Stimulated activated CD4-positive, alpha-beta T cell treated with anti-CD3 and anti-CD28 coated beads, Interleukin-15, amount 100 ng/mL, for 48 hours (primary cell): ENCODE data around the gene SUSD2.
"Not testable (repeated sequence)": the region's sequence is repeated elsewhere in the genome, so short reads cannot be mapped to it uniquely, and the experiment has no call there.

ENCODE experiments used
- DNase-seq, 2 donors: peaks; one replicate each; pipeline ENCODE4 v3.0.0-alpha.2; 2020; ENCODE audit warnings: low read depth in 2 of 2

Gene SUSD2, protein sequence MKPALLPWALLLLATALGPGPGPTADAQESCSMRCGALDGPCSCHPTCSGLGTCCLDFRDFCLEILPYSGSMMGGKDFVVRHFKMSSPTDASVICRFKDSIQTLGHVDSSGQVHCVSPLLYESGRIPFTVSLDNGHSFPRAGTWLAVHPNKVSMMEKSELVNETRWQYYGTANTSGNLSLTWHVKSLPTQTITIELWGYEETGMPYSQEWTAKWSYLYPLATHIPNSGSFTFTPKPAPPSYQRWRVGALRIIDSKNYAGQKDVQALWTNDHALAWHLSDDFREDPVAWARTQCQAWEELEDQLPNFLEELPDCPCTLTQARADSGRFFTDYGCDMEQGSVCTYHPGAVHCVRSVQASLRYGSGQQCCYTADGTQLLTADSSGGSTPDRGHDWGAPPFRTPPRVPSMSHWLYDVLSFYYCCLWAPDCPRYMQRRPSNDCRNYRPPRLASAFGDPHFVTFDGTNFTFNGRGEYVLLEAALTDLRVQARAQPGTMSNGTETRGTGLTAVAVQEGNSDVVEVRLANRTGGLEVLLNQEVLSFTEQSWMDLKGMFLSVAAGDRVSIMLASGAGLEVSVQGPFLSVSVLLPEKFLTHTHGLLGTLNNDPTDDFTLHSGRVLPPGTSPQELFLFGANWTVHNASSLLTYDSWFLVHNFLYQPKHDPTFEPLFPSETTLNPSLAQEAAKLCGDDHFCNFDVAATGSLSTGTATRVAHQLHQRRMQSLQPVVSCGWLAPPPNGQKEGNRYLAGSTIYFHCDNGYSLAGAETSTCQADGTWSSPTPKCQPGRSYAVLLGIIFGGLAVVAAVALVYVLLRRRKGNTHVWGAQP

DNA sequence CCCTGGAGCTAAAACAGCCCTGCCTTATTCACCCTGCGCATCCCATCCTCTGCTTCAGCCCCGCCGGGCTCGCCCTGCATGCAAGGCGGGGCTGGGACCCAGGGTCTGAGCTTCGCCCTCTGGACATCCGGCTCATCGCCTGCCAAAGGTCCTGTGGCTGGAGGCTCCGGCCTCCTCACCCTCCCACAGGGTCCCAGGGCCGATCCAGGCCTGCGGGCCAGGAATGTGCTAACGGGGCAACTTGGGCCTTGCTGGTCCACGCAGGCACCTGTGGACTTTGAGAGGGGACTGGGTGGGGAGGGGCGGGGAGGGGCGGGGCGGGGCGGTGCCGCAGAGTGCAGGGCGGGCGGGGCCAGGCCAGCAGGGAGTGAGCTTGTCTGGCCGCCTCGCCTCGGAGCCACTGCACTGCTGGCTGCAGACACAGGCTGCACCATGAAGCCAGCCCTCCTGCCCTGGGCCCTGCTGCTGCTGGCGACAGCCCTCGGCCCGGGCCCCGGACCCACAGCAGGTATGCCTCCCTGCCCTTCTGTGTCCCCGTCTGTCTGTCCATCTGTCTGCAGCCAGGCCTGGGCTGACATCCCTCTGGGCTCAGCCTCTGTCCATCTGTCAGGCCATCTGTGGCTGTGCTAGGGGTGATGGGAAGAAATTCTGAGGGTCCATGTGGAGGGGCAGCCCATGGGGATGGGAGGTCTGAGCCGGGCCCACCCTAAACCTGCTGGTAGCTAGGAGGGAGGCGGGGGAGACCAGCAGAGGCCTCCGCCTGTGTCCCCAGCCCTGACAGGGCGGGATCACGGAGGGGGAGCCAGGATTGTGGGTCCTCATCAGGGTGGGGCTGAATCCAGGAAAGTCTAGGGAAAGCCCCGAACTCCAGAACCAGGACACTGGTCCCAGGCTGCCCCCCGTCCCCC lies at the start of gene SUSD2:
TSS of gene SUSD2 (plus strand) at position 400 of the 908 bp plus-strand sequence. CDS start at position 433, 33 bp downstream.
- no peak for DNase-seq

DNA sequence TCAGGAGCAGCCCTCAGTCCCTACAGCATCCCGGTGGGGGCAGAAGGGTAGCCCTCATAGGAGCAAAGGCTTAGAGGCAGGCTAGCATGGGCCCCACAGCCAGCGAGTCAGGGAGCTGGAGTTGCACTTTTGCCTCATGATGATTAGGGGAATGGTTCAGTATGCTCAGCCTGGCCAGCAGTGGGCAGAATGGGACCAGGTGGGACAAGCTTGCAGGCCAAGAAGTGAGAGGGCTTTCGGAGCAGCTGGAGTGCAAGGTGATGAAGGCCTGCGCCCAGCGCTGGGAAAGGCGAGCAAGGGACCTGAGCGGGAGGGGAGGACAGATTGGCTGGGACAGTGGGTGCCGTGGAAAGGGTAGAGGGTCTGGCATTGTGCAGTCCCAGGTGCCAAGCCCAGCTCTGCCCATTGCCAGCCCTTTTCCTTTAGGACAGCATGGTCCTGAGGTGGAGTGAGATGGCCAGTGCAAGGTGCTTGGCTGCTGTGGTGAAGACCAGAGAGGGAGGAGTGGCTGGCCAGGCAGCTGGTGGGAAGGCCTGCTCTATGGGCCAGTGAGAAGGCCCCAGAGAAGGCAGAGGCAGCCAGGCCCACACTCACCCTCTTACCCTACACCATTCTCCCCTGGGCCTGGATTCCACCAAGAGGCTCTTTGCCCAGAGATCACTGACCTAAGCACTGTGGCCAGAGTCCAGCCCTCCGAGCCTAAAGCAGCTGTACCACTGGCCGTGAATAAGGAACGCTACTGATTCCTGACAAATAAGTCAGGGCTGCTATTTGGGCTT lies 47.9 kb upstream of the SUSD2 start:
- DNase-seq, result no peak

DNA sequence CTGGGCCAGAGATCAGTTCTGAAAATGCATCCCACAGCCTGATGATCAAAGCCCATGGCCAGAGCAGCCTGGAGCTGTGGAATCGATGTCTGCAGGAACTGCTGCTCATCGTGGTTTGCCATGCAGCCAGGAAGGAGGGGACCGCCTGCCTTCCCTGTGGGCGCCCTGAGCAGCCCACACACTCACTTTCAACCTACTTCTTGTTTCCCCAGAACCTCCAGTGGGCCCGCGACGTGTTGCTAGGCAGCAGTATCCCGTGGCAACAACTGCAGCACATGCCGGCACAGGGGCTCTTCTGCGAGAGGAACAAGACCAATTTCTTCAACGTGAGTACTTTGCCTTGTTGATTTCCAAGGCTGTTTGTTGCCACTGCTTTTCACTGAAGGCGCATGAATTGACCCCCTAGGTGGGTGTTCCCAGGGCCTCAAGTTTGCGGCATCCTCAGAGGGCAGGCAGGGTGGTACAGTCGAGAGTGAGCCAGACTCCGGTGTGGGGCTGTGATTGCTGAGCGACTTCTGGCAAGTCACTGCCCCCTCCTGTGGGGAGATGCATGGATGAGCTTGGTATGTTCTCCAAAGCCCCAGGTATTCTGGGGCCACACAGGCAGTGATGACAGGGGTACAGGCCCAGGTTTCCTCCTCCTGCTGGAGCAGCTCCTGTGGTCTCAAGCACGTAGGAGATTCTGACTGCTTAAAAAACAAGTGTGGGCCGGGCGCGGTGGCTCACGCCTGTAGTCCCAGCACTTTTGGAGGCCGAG lies 47.0 kb upstream of the SUSD2 start:
- peak; percentile 24 to 38 for DNase-seq

DNA sequence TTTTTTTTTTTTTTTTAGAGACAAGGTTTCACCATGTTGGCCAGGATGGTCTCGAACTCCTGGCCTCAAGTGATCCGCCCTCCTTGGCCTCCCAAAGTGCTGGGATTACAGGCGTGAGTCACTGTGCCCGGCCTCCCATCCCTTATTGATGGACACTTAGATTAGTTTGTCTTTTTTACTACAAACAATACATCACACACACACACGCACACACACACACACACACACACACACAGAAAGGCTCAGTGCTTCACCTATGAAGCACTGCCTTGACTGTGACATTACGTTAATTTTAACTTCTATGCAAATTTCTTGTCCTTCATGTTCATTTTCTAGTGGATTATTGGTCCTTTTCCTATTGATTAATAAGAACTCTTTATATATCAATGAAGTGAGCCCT lies 44.8 kb upstream of the SUSD2 start:
- DNase-seq, result not testable (repeated sequence)

DNA sequence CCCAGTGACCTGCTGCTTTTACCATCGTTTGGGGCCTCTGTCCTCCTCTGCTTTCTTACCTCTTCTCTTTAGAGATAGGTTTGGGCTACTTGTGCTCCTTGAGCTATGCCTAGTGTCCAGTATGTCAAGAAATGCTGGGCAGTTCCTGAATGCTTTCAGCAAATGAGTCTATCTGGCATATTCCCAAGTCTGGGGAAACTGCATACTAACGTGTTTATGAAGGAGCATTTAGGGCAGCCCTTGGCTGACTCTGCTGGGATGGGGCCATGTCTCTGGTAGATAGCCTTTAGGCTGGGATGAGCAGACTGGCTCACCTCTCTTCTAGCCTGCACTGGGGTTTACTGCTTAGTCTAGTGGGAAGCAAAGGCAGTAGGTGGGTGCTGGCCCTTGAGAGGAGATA lies 43.7 kb upstream of the SUSD2 start:
- no peak for DNase-seq

DNA sequence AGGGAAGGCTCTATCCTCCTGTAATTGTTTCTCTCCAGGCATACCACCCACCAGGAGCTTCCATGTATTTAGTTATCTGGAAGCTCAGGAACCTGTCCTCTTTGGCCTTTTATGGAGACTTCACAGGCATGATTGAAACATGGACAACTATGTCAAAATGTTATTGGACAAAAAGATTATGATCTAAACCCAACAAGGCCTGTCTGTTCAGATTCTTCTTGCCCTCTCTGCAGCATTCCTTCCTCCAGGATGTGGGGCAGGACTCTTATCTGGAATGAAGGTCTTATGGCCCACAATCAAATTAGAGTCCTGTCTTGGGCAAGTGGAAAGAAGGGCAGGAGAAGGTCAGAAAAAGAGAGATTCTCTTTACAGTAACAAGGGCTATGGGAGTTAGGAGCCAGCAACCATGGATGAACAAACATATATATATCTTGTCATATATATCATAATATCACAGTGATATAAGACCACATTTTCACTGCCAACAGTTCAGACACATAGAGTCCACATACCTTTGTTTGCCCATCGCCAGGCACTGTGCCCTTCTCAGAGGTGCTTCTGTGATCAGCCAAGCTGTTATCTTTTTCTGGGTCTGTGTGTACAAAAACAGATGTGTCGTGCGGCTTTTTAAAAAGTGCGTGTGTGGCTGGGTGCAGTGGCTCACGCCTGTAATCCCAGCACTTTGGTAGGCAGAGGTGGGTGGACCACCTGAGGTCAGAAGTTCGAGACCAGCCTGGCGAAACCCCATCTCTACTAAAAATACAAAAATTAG lies 42.5 kb upstream of the SUSD2 start:
- DNase-seq, result no peak

DNA sequence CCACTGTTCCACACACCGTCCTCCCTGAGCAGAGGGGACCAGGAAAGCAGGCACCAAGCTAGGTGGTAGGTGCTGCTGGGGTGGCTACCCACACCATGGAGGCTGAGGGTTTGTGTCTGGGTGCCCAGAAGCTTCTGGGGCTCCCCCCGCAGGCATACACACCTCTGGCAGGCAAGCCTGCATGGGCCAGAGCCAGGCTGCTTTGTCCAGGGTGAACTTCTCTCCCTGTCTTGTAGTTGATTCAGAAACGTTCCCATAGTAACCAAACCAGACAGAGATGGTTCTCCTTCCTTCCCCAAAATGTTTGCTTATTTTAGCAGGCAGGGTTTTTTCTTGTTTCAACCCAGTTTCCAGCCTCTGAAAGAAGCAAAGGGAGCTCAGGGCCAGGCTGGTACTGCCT lies 40.9 kb upstream of the SUSD2 start:
- no peak for DNase-seq

DNA sequence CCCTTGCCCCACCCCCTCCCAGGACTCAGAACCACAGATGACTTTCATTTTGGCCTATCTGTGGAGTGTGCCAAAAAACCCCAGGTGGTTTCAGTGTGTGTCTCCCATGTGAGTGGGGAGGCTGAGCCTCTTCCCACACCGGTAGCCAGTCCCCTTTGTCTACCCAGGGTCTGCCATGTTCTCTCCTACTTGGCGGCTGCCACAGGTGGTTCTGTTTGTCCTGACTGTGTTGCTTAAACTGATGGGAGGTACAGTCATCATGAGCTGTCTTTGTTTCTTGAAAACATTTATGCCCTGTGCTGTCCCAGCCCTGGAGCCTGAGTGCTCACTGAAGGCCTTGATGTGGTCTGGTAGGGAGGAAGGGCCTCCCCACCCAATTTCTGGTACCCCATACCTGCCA lies 39.7 kb upstream of the SUSD2 start:
- peak in 1 of 2 donors; percentile 4 for DNase-seq

DNA sequence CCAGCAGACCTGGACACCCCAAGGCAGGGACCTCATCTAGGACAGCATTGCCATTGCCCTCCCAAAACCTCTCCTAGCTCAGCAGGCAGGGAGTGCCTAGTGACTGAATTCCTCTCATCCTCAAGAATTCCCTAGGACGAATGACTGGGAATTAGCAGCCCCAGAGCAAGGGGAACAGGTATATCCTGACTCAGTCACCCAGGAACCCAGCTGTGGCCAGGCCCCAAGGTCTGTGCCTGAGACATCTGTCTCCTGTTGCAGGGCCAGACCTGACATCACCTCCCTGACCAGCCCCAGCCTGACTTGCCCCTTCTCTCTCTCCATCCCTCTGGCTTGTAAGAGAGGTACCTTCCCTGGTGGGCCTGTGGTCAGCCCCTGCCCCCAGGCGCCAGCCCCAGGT lies 39.0 kb upstream of the SUSD2 start:
- DNase-seq, result no peak

DNA sequence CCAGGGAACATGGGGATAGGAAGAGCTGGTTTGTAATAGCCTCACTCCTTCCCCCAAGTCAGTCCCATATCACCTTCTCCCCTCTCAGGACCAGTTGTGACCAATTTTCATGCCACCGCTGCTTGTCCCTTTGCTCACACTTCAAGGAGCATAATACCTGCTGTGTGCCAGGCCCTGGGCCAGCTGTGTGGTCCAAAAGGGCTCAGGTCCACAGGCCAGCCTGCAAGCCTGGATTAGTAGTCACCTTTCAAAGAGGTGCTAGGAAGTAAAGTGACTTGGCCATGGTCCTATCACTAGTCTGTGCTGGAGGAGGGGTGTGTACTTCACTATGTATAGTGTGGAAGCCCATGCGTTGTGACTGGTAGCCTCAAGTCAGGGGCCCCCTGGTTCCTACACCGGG lies 38.5 kb upstream of the SUSD2 start:
- no peak for DNase-seq

DNA sequence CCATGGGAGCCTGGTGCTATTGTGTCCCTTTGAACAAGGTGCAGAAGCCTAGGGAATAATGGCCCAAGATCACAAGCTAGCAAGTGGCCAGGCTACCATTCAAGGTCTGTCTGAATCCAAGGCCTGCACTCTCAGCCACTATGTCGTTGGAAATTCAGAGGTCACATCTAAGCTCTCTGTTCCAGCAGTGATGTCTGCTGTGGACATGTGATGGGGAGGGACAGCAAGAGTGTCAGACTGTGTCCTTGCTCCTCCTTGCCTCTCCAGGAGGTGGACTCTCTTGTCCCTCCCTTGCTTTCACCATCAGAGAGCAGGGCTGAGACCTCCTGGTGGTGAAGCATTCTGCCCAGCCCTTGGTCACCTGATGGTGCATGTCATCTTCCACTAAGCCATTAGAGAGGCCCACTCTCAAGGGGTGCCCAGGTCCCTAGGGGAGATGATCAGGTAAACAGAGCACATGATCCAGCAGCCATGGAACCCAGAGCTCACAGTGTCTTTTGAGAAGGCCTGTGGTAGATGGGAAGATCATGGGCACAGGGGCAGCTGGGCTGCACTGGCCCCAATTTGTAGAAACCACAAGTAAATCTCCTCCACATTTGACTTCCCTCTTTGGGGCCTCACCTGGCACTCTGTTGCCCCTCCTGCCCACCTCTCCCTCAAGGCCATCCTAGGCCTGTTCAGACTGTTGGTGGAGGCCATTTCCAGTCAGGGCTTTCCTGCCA lies 37.1 kb upstream of the SUSD2 start:
- no peak for DNase-seq

DNA sequence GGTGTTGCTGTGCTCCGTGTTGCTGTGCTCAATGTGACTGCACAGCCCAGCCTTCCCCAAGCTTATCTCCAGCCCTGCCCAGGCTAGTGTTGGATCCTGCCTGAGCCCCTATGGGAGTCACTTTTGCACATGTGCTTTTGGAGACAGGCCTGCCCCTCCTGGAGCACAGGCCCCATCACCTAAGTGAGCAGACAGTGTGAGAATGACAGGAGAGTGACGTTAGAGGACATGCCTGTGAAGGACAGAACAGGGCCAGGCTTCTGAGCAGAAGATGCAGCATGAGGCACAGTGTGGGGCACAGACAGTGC lies 36.6 kb upstream of the SUSD2 start:
- DNase-seq, result no peak

DNA sequence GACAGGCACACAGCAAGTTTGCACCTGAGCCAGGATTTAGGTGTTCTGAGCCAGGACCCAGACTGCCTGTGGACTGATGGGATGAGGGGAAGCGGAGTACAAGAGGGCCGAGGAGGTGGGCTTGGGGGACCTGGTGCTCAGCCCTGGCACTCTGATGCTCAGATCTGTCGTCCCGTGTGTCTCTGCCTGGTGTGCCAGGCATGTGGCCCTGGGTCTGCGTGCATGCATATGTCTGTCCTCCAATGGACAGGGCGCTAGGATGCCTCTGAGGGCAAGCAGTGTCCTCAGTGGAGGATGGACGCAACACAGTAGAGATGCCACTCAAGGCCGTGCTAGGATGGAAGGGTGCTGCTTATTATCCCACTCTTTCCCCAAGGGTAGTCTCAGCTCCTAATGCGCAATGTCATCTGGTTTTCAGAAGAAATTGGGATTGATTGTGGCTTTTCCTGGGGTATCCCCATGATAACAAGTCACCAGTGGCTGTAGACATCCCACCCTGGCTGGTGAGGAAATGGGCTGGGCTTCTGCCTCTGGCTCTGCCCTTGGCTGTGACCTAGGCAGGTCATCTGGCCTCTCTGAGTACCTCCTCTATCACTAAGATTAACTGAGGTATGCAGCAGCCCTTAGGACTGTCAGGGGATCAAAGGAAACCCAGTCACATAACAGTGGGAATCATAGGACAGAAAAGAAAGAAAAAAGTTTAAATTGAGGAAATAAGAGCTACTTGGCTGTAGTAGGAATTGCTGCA lies 35.7 kb upstream of the SUSD2 start:
- DNase-seq, result no peak

DNA sequence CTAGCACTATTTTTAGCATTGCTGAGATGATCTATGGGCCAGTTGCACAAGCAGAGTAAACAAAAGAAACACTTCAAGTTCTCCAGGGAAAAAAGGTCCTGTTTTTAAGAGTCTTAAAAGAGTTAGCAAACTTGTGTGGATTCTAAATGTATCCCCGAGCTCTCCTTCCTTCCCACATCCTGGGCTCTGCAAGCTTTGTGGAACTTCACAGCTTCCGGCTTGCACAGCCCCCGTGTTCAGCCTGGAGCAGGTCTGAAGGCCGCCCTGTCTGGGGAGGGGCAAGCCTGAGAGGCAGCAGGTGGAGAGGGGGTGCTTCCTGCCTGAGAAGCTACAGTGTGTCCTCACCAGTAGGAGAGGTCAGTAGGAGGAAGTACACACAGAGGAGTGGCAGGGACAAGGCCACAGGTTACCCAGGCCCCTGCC lies 35.1 kb upstream of the SUSD2 start:
- no peak for DNase-seq

DNA sequence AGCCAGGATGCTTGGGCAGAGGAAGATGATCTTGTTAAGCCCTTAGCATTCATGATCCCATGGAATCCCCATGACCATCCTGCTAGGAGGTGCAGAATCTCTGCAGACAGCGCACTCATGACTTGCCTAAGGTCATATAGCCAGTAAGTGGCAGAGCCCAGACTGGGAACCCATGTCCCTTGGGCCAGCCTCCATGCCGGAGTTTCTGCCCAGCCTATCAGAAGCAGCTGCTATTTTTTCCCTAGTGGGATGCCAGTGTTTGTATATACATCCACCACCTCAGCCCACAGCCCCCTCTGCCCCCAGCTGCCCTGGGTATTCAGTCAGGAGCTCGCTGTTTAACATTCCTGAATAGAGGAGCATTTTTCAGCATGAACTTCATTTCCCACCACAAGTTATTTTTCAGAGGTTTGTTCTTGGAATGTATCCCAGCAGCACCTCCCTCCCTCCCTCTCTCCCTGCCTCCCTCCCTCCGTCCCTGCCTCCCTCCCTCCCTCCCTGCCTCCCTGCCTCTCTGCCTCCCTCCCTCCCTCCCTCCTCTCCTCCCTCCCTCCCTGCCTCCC lies 34.4 kb upstream of the SUSD2 start:
- no peak for DNase-seq

DNA sequence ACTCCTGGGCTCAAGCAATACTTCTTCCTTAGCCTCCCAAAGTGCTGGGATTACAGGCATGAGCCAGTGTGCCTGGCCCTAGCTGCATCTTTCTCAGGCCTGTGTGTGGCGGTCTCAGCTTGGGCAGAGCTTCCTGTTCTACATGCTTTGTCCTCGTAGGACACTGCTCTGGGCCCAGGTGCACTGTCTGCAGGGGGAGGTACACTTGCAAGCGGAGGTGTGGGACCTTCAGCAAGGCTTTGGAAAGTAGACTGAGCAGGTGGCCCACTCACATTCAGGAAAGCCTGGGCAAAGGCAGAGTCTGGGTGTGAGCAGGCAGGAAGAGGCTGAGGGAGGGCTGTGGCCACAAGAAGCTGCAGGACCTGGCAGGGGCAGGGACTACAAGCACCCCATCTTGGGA lies 33.6 kb upstream of the SUSD2 start:
- no peak for DNase-seq

DNA sequence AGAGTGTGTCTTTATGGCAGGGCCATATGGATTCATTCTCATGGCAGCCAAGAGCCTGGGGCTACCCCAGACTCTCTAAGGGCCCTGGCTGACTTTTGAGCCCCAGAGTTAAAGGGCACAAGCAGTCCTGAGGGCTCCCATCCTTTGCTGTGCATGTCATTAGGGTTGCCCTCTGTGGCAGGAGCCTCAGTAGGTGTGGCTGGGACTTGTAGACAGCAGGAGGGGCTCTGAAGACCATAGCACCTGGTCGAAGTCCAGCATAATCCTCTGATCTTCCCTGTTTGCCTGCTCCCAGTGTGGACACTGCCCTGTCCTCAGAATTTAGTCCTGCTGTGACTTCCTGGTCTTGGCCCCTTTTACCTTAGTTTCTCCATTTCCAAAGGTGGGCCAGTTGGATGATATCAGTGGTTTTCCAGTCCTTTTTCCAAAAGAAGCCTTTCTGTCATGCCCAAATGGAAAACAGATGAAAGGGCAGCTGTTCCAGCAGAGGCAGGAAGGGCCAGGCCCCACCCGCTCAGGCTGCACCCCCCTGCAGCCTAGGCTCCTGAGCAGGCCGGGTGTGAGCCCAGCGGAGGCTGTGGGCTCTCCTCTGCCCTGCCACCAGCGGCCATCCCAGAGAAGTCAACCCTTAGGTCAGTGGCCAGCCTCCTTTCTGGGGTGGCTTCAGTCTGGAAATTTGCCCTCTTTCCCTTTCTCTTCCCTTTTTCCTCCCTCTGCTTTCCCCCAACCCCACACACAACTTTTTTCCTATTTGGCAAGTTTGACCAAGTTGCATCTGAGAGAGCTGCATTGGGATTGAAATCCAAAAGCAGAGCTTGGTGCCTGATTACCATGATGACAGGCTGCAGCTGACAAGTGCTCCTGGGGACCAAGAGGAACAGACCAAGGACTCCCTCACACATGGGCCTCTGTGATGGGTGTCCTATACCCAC lies 32.8 kb upstream of the SUSD2 start:
- no peak for DNase-seq
